ENCODE results near the gene GCNT2. TPM values are rescaled to one million over a fixed set of nuclear protein-coding genes. Genes with fewer than 3 reads are reported as not detected.
A peak's percentile ranks its signal among the peaks of the same experiment; 100 is the strongest.

GCNT2 gene
- total RNA-seq, 1 experiment from 2014 or later = 51.2 TPM

DNA sequence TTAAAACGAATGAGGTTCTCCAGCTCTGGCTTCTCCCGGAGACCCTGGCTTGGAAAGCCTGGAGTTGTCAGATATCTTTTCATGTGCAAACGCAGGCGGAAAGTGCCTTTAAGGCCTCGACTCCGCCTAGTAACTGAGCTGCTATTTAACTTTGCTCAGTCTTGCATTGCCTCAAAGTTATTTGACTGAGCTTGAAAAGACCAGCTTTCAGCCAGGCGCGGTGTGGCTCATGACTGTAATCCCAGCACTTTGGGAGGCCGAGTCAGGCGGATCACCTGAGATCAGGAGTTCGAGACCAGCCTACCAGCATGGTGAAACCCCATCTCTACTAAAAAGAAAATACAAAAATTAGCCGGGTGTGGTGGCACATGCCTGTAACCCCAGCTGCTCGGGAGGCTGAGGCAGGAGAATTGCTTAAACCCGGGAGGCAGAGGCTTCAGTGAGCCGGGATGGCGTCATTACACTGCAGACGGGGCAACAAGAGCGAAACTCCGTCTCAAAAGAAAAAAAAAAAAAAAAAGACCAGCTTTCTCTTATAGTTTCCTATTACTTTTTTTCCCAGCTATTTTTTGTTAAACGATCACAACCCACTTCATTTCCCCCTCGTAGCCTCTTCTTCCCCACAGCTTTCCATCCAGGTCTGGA lies 1.9 kb downstream of the GCNT2 start:
- no peaks in the 10 kb centered on the region for H3K9me3 Mint-ChIP-seq
- CTCF ChIA-PET = interaction anchor here (0.6 to 1.7 kb wide), 12 partner anchors 9 to 364 kb away, joined by 3 to 10 read pairs (median 3); partner anchors contain the start of gene SYCP2L
- H3K36me3 Mint-ChIP-seq = no peaks in the 10 kb centered on the region
- TF ChIP-seq, protein P1, sequence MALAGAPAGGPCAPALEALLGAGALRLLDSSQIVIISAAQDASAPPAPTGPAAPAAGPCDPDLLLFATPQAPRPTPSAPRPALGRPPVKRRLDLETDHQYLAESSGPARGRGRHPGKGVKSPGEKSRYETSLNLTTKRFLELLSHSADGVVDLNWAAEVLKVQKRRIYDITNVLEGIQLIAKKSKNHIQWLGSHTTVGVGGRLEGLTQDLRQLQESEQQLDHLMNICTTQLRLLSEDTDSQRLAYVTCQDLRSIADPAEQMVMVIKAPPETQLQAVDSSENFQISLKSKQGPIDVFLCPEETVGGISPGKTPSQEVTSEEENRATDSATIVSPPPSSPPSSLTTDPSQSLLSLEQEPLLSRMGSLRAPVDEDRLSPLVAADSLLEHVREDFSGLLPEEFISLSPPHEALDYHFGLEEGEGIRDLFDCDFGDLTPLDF (CRISPR knock-in tag; IDR thresholded peaks at IDR 0.05) = no peak
- TF ChIP-seq, protein P2, sequence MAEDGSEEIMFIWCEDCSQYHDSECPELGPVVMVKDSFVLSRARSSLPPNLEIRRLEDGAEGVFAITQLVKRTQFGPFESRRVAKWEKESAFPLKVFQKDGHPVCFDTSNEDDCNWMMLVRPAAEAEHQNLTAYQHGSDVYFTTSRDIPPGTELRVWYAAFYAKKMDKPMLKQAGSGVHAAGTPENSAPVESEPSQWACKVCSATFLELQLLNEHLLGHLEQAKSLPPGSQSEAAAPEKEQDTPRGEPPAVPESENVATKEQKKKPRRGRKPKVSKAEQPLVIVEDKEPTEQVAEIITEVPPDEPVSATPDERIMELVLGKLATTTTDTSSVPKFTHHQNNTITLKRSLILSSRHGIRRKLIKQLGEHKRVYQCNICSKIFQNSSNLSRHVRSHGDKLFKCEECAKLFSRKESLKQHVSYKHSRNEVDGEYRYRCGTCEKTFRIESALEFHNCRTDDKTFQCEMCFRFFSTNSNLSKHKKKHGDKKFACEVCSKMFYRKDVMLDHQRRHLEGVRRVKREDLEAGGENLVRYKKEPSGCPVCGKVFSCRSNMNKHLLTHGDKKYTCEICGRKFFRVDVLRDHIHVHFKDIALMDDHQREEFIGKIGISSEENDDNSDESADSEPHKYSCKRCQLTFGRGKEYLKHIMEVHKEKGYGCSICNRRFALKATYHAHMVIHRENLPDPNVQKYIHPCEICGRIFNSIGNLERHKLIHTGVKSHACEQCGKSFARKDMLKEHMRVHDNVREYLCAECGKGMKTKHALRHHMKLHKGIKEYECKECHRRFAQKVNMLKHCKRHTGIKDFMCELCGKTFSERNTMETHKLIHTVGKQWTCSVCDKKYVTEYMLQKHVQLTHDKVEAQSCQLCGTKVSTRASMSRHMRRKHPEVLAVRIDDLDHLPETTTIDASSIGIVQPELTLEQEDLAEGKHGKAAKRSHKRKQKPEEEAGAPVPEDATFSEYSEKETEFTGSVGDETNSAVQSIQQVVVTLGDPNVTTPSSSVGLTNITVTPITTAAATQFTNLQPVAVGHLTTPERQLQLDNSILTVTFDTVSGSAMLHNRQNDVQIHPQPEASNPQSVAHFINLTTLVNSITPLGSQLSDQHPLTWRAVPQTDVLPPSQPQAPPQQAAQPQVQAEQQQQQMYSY (CRISPR knock-in tag; IDR thresholded peaks at IDR 0.05) = no peak
- TF ChIP-seq ZBTB21 (CRISPR knock-in tag; IDR thresholded peaks at IDR 0.05; ENCODE audit: borderline replicate concordance) = no peak
- TF ChIP-seq, protein P3, sequence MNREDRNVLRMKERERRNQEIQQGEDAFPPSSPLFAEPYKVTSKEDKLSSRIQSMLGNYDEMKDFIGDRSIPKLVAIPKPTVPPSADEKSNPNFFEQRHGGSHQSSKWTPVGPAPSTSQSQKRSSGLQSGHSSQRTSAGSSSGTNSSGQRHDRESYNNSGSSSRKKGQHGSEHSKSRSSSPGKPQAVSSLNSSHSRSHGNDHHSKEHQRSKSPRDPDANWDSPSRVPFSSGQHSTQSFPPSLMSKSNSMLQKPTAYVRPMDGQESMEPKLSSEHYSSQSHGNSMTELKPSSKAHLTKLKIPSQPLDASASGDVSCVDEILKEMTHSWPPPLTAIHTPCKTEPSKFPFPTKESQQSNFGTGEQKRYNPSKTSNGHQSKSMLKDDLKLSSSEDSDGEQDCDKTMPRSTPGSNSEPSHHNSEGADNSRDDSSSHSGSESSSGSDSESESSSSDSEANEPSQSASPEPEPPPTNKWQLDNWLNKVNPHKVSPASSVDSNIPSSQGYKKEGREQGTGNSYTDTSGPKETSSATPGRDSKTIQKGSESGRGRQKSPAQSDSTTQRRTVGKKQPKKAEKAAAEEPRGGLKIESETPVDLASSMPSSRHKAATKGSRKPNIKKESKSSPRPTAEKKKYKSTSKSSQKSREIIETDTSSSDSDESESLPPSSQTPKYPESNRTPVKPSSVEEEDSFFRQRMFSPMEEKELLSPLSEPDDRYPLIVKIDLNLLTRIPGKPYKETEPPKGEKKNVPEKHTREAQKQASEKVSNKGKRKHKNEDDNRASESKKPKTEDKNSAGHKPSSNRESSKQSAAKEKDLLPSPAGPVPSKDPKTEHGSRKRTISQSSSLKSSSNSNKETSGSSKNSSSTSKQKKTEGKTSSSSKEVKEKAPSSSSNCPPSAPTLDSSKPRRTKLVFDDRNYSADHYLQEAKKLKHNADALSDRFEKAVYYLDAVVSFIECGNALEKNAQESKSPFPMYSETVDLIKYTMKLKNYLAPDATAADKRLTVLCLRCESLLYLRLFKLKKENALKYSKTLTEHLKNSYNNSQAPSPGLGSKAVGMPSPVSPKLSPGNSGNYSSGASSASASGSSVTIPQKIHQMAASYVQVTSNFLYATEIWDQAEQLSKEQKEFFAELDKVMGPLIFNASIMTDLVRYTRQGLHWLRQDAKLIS (CRISPR knock-in tag; IDR thresholded peaks at IDR 0.05; ENCODE audit: borderline replicate concordance) = 0 out of 2 replicates have a peak, but pooled peaks have one; percentile 81
- peak; percentile 34; the same call in 1 of the 2 replicates for TF ChIP-seq SP1 (CRISPR knock-in tag; conservative IDR thresholded peaks at IDR 0.05)
- TF ChIP-seq CREM (CRISPR knock-in tag; IDR thresholded peaks at IDR 0.05) = no peak
- TF ChIP-seq, protein P4, sequence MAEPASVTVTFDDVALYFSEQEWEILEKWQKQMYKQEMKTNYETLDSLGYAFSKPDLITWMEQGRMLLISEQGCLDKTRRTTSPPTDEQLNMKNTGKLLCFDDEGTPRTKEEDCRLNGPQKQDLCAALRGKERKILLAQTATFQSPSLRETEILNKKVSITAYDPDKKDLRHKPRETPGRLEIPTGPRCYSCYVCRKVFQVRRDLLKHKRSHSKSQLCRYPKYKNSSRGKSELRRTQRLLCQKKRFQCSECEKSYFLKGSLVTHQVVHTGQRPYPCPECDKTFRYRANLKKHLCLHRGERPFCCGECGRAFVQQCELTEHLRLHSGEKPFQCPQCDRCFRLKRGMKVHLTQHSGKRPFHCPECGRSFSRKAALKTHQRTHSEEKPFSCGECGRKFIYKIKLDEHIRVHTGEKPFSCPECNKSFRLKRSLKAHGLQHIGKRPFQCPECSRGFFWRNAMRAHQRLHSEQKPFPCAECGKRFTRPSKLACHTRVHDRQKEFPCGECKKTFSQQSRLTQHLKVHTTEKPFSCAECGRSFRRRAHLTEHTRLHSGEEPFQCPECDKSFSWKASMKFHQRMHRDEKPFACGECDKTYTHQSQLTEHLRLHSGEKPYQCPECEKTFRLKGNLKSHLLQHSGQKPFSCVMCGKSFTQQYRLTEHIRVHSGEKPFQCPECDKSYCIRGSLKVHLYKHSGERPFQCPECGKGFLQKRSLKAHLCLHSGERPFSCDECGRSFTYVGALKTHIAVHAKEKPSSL (CRISPR knock-in tag; conservative IDR thresholded peaks at IDR 0.05) = no peak
- TF ChIP-seq, protein P5, sequence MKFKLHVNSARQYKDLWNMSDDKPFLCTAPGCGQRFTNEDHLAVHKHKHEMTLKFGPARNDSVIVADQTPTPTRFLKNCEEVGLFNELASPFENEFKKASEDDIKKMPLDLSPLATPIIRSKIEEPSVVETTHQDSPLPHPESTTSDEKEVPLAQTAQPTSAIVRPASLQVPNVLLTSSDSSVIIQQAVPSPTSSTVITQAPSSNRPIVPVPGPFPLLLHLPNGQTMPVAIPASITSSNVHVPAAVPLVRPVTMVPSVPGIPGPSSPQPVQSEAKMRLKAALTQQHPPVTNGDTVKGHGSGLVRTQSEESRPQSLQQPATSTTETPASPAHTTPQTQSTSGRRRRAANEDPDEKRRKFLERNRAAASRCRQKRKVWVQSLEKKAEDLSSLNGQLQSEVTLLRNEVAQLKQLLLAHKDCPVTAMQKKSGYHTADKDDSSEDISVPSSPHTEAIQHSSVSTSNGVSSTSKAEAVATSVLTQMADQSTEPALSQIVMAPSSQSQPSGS (CRISPR knock-in tag; IDR thresholded peaks at IDR 0.05; ENCODE audit: borderline replicate concordance, low read depth) = no peak
- TF ChIP-seq RELA (CRISPR knock-in tag; IDR thresholded peaks at IDR 0.05; ENCODE audit: borderline replicate concordance) = no peak
- TF ChIP-seq, protein P6, sequence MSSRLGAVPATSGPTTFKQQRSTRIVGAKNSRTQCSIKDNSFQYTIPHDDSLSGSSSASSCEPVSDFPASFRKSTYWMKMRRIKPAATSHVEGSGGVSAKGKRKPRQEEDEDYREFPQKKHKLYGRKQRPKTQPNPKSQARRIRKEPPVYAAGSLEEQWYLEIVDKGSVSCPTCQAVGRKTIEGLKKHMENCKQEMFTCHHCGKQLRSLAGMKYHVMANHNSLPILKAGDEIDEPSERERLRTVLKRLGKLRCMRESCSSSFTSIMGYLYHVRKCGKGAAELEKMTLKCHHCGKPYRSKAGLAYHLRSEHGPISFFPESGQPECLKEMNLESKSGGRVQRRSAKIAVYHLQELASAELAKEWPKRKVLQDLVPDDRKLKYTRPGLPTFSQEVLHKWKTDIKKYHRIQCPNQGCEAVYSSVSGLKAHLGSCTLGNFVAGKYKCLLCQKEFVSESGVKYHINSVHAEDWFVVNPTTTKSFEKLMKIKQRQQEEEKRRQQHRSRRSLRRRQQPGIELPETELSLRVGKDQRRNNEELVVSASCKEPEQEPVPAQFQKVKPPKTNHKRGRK (CRISPR knock-in tag; IDR thresholded peaks at IDR 0.05; ENCODE audit: borderline replicate concordance) = no peak
- TF ChIP-seq, protein P7, sequence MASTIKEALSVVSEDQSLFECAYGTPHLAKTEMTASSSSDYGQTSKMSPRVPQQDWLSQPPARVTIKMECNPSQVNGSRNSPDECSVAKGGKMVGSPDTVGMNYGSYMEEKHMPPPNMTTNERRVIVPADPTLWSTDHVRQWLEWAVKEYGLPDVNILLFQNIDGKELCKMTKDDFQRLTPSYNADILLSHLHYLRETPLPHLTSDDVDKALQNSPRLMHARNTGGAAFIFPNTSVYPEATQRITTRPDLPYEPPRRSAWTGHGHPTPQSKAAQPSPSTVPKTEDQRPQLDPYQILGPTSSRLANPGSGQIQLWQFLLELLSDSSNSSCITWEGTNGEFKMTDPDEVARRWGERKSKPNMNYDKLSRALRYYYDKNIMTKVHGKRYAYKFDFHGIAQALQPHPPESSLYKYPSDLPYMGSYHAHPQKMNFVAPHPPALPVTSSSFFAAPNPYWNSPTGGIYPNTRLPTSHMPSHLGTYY (CRISPR knock-in tag; IDR thresholded peaks at IDR 0.05) = no peak
- no peak for TF ChIP-seq ZNF138 (CRISPR knock-in tag; conservative IDR thresholded peaks at IDR 0.05)
- peak; percentile 59; the same call in 1 of the 2 replicates for TF ChIP-seq GABPB1 (CRISPR knock-in tag; IDR thresholded peaks at IDR 0.05)
- no peak for TF ChIP-seq ZNF121 (CRISPR knock-in tag; IDR thresholded peaks at IDR 0.05)
- TF ChIP-seq, protein P8, sequence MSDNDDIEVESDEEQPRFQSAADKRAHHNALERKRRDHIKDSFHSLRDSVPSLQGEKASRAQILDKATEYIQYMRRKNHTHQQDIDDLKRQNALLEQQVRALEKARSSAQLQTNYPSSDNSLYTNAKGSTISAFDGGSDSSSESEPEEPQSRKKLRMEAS (CRISPR knock-in tag; IDR thresholded peaks at IDR 0.05) = peak; percentile 28; the same call in 1 of the 2 replicates
- TF ChIP-seq TEAD1 (CRISPR knock-in tag; IDR thresholded peaks at IDR 0.05) = peak; percentile 41; the same call in 1 of the 2 replicates
- H3K4me3 Mint-ChIP-seq = peak overlapping the region; percentile 46
- H3K27ac Mint-ChIP-seq = peak overlapping the region; percentile 99
- H3K4me1 Mint-ChIP-seq = peaks cover 66% of the 10 kb centered on the region
- POLR2A ChIA-PET = interaction anchor here (0.6 to 1.3 kb wide), 8 partner anchors 12 to 185 kb away, joined by 3 to 6 read pairs (median 5); partner anchors contain the start of gene PAK1IP1
- DNase-seq (ENCODE audit: low spot score) (peak; percentile 60), ATAC-seq (peak; percentile 57)
- H3K27me3 Mint-ChIP-seq (ENCODE audit: low read depth) = no peaks in the 10 kb centered on the region
